GM12875 (cell line): ENCODE results near the gene ADCY6.

Source experiments
- H3K4me3 ChIP-seq: one replicate; pipeline ENCODE4 v1.5.1; 2011; ENCODE audit warnings: low read depth, low read length, control low read depth
- TF ChIP-seq, protein P1 (sequence below): IDR thresholded peaks from 2 replicates; pipeline ENCODE4 v1.5.1; 2011; ENCODE audit warnings: low read depth, mild to moderate bottlenecking, control low read depth, inconsistent platforms, low read length, moderate library complexity, borderline replicate concordance; ENCODE audit not compliant: insufficient read depth

ADCY6 gene

DNA sequence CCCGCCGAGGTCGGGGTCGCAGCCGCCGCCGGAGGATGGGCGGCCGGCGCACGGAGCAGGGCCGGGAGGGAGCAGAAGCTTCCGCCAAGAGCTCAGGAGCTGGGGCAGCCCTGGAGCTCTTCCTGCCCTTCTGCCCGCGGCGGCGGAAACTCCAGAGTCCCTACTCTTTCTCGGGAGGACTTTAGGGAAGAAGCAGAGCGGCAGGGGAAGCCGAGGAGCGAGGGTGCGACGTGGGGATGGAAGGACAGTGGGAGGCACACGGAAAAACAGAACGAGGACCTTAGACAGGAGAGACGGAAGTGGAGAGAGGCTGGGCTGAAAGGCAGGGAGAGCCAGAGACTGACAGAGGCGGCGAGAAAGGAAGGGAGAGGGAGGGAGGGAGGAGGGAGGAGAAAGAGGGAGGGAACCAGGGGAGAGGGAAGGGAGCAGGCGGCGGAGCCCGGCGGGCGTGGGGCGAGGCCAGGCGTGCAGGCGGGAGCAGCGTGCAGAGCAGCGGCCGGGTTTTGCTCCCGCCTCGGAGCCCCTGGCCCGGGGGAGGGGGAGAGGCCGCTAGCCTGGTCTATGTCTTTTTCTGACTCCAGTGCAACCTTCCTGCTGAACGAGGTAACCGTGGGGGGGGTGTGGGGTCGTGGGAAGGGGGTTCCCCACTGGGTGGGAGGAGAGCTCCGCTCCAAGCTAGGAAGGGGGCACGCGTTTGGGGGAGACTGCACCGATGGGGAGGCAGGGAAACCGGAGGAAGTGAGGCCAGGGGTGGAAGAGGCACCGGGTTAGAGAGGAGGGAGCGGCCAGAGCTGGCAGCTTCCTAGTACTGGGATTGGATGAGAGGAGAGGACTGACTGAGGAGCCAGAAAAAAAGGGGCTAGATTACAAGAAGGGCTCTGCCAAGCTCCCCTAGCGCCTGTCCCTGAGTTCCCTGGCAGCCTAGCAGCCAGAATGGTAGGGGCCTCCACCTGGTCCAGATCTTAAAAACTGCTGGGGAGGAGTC is 26.5 kb upstream of the ADCY6 start:
- peak overlapping the region; percentile 84 for H3K4me3 ChIP-seq
- TF ChIP-seq, protein P1, sequence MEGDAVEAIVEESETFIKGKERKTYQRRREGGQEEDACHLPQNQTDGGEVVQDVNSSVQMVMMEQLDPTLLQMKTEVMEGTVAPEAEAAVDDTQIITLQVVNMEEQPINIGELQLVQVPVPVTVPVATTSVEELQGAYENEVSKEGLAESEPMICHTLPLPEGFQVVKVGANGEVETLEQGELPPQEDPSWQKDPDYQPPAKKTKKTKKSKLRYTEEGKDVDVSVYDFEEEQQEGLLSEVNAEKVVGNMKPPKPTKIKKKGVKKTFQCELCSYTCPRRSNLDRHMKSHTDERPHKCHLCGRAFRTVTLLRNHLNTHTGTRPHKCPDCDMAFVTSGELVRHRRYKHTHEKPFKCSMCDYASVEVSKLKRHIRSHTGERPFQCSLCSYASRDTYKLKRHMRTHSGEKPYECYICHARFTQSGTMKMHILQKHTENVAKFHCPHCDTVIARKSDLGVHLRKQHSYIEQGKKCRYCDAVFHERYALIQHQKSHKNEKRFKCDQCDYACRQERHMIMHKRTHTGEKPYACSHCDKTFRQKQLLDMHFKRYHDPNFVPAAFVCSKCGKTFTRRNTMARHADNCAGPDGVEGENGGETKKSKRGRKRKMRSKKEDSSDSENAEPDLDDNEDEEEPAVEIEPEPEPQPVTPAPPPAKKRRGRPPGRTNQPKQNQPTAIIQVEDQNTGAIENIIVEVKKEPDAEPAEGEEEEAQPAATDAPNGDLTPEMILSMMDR: no peak

DNA sequence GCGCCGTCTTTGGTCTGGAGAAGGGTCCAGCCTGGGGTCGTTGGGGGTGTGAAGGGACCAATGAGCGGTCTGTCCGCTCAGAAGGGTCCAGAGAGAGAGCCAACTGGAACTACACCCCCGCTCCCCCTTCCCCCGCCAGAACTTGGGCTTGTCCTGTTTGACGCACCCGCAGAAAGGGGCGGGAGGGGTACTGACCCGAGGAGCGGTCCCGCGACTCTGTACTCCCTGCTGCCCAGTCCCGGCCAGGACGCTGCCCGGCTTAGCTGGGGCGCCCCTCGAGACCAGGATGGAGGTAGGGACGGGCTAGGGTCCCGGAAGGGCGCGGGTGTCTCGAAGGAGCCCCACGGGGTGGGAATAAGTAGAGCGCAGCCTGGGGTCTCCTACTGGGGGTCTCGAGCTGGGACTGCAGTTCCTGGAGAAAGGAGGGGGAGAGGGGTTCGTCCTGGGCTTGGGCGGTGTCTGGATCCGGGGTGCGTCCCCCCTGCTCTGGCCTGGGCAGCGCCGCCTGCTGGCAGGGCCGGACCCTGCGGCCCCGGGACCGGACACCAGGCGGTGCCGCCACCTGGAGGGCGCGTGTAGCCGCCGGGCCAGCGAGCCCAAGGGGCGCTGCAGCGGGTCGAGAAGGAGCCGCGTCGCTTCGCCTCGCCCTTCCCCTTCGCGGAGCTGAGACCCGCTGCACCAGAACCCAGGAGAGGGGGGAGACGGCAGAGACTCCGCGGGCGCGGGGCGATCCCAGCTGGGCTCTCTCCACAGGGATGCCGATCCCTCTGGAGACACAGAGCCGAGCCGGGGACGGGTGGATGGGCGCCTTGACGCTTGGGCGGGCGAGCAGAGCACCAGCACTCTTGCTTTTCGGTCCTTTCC is 25.6 kb upstream of the ADCY6 start:
- peak overlapping the region; percentile 84 for H3K4me3 ChIP-seq
- TF ChIP-seq, protein P1: peak; percentile 100

DNA sequence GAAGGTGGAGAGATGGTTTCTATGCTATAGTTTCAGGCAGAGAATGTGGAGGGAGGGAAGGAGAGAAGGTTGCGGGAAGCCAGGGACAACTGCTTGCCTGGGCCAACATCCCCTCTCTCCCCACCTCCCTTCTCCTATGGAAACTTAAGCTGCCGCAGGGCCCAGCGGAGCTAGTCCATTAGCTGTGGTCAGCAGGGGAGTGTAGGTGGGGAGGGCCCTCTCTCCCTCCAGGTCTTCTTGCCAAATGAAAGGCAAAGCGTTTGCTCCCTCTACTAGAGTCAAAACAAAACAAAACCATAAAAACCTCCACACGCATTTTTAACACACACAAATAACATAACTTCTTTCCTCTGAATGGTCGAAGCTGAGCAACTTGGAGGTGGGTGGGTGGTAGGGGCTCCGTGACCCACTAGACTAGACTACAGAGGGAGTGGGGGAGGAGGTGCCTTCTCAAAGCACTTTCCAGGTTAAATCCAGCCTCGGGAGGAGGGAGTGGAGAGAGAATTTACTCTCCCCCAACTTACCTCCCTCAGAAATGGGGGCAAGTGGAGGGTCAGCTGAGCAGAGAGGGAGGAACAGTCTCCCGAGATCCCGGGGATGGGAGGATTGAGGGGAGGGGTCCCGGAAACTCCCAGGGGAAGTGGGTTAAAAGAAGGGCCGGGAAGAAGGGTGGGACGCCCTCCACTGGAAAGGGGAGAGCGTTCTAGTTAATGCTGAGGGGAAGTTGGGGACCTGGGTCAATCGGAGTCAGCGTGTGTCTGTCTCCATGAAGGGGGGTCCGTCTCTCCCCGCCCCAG is 24.8 kb upstream of the ADCY6 start:
- H3K4me3 ChIP-seq: peak overlapping the region; percentile 84
- TF ChIP-seq, protein P1: no peak

DNA sequence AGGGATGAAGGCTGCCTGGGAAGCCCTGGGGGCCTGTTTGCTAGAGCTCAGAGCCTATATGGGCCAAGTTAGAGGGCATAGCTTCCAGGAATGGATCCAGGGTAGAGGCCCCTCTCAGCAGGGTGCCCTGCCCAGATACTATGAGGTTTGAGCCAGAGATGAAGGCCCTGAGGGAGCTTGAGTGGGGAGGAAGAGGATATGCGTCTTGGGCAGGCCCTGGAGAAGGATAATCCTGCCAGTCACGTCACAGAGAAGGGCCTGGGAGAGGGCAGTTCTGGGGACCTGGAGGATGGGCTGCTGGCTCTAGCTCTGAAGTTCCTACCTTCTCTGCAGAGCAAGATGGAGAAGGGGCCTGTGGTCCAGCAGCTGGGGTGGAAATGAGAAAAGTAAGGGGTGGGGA is 23.5 kb upstream of the ADCY6 start:
- H3K4me3 ChIP-seq: no peak overlapping the region
- TF ChIP-seq, protein P1: no peak

DNA sequence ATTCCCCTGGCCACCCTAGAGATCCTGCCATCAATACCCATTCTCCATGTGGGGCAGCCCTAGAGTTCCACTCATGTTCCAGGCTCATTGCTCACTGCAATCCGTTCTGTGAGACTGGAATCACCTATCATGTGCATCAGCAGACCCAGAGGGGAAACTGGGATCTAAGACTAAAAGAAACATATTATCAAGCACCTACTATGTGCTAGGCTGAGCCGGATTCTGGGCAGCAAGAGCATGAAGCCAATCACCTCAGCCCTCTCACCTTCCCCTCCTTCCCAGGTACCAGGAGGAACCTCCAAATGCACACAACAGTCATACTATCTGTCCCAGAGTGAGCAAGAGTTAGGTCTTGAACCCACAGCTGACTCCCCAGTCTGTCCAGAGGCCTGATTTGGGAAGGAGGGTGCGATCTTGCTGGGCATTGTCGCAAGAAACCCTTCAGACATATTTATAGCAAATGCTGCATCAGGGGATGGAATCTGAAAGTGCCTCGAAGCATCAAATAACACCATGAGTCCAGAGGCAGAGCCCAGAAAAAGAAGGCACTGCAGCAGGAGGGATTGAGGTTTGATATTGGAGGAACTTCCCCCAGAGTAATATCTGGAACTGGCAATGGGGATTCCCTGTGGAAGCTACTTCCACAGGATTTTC is 22.7 kb upstream of the ADCY6 start:
- no peak overlapping the region for H3K4me3 ChIP-seq
- TF ChIP-seq, protein P1: no peak

DNA sequence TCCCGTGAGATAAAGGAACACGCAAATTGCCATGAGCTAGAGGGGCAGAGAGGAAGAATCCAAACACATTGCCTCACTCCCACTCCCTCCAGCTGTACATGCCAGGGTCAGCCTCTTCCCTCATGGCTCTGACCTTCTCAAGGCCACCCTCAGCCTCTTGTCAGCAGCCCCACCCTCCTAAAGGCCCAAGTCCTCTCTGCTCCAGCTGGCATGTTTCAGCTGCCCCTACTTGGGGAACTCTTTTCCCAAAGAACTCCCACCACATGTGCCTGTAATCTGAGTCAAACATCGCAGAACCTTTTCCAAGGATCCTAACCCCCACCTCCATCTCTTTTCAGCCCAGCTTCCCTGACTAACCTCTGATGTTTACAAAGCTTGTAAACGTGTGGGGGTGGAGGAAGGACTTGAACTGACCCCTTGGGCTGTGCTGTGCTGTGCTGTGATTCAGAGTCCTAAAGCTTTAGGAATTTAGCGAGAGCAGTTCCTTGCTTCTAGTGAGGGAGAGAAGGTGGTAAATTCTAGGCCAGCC is 22.1 kb upstream of the ADCY6 start:
- H3K4me3 ChIP-seq: no peak overlapping the region
- TF ChIP-seq, protein P1: no peak
